ENCODE measurements around the gene AOAH.

- TF ChIP-seq, protein P1, sequence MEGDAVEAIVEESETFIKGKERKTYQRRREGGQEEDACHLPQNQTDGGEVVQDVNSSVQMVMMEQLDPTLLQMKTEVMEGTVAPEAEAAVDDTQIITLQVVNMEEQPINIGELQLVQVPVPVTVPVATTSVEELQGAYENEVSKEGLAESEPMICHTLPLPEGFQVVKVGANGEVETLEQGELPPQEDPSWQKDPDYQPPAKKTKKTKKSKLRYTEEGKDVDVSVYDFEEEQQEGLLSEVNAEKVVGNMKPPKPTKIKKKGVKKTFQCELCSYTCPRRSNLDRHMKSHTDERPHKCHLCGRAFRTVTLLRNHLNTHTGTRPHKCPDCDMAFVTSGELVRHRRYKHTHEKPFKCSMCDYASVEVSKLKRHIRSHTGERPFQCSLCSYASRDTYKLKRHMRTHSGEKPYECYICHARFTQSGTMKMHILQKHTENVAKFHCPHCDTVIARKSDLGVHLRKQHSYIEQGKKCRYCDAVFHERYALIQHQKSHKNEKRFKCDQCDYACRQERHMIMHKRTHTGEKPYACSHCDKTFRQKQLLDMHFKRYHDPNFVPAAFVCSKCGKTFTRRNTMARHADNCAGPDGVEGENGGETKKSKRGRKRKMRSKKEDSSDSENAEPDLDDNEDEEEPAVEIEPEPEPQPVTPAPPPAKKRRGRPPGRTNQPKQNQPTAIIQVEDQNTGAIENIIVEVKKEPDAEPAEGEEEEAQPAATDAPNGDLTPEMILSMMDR (IDR thresholded peaks at IDR 0.05), result no peak
- TF ChIP-seq POLR2A (IDR thresholded peaks at IDR 0.05), result no peak
Measured at GRCh38 chr7:36748017-36748487, 23.8 kb upstream of the AOAH start.

Measured in esophagus squamous epithelium (tissue), 4 donors.